KMS-11 (cell line): ENCODE measurements around the gene TNPO1.
A peak's percentile ranks its signal among the peaks of the same experiment; 100 is the strongest.
"Not testable (repeated sequence)": the region's sequence is repeated elsewhere in the genome, so short reads cannot be mapped to it uniquely, and the experiment has no call there.

Source experiments
- H2AFZ ChIP-seq: fragments of 200-600 bp; sonication (generic); 2 replicates; pipeline ENCODE4 v1.6.1; 2016; ENCODE audit warnings: antibody characterized with exemption, mixed run types, low read depth
- H3K27ac ChIP-seq: fragments of 200-600 bp; sonication (generic); 2 replicates; pipeline ENCODE4 v1.6.1; 2016; ENCODE audit warnings: mild to moderate bottlenecking, mixed run types
- H3K27me3 ChIP-seq: fragments of 200-600 bp; sonication (generic); 2 replicates; pipeline ENCODE4 v1.6.1; 2017; ENCODE audit warnings: mild to moderate bottlenecking, low read depth, mixed run types, moderate library complexity; ENCODE audit not compliant: insufficient read depth
- H3K36me3 ChIP-seq: fragments of 200-600 bp; sonication (generic); 2 replicates; pipeline ENCODE4 v1.6.1; 2017; ENCODE audit warnings: mild to moderate bottlenecking, mixed run types; ENCODE audit not compliant: insufficient read depth
- H3K4me1 ChIP-seq: fragments of 200-600 bp; sonication (generic); 2 replicates; pipeline ENCODE4 v1.6.1; 2016; ENCODE audit warnings: mild to moderate bottlenecking, low read depth, mixed run types; ENCODE audit not compliant: poor library complexity, severe bottlenecking
- H3K4me2 ChIP-seq: fragments of 200-600 bp; sonication (generic); 2 replicates; pipeline ENCODE4 v1.7.0; 2016; ENCODE audit warnings: mild to moderate bottlenecking, mixed run types
- H3K4me3 ChIP-seq: fragments of 200-600 bp; sonication (generic); IDR thresholded peaks from 2 replicates; pipeline ENCODE4 v1.6.1; 2017; ENCODE audit warnings: low read depth, low read length, mixed read lengths; ENCODE audit not compliant: insufficient read depth
- H3K79me2 ChIP-seq: fragments of 200-600 bp; sonication (generic); 2 replicates; pipeline ENCODE4 v1.6.1; 2016; ENCODE audit warnings: low read depth, mixed run types; ENCODE audit not compliant: insufficient read depth
- H3K9ac ChIP-seq: fragments of 200-600 bp; sonication (generic); 2 replicates; pipeline ENCODE4 v1.6.1; 2016; ENCODE audit warnings: mild to moderate bottlenecking, mixed run types
- H4K20me1 ChIP-seq: fragments of 200-600 bp; sonication (generic); 2 replicates; pipeline ENCODE4 v1.6.1; 2016; ENCODE audit warnings: mild to moderate bottlenecking, mixed run types; ENCODE audit not compliant: insufficient read depth
- TF ChIP-seq, protein P1 (sequence below): fragments of 200-600 bp; sonication (generic); conservative IDR thresholded peaks from 2 replicates; pipeline ENCODE4 v1.6.1; 2017; ENCODE audit warnings: low read depth, mild to moderate bottlenecking, antibody characterized with exemption, low read length, moderate library complexity, mixed read lengths

The TNPO1 gene

DNA sequence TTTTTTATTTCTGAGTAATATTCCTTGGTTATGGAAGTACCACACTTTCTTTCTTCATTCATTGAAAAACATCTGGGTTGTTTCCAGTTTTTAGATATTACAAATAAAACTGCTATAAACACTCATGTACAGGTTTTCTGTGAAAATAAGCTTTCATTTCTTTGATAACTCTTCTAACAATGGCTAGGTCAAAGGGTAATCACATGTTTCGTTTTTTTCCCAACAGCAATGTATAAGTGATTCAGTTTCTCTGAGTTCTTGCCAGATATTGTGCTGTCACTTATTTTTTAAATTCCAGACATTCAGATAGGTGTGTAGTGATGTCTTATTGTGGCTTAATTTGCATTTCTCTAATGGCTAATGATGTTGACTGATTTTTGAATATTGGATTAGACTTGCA is 16.7 kb upstream of the TNPO1 start:
- Histone ChIP-seq H3K79me2 (no peaks in the 10 kb centered on the region), H3K4me1 (no peaks in the 10 kb centered on the region), H3K27ac (no peak overlapping the region), H3K36me3 (no peaks in the 10 kb centered on the region), H3K4me3 (no peak overlapping the region), H3K9ac (no peak overlapping the region), H3K27me3 (no peaks in the 10 kb centered on the region), H3K4me2 (no peak overlapping the region), H4K20me1 (no peaks in the 10 kb centered on the region), H2AFZ (no peak overlapping the region)
- TF ChIP-seq, protein P1, sequence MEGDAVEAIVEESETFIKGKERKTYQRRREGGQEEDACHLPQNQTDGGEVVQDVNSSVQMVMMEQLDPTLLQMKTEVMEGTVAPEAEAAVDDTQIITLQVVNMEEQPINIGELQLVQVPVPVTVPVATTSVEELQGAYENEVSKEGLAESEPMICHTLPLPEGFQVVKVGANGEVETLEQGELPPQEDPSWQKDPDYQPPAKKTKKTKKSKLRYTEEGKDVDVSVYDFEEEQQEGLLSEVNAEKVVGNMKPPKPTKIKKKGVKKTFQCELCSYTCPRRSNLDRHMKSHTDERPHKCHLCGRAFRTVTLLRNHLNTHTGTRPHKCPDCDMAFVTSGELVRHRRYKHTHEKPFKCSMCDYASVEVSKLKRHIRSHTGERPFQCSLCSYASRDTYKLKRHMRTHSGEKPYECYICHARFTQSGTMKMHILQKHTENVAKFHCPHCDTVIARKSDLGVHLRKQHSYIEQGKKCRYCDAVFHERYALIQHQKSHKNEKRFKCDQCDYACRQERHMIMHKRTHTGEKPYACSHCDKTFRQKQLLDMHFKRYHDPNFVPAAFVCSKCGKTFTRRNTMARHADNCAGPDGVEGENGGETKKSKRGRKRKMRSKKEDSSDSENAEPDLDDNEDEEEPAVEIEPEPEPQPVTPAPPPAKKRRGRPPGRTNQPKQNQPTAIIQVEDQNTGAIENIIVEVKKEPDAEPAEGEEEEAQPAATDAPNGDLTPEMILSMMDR = no peak

DNA sequence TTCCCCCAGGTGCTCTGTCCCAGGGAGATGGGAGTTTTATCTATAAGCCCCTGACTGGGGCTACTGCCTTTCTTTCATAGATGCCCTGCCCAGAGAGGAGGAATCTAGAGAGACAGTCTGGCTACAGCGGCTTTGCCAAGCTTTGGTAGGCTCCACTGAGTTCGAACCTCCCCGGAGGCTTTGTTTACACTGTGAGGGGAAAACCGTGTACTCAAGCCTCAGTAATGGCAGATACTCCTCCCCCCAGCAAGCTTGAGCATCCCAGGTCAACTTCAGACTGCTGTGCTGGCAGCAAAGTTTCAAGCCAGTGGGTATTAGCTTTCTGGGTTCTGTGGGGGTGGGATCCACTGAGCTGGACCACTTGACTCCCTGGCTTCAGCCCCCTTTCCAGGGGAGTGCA is 7.8 kb upstream of the TNPO1 start:
- H3K4me3 ChIP-seq, H2AFZ ChIP-seq: not testable (repeated sequence)

DNA sequence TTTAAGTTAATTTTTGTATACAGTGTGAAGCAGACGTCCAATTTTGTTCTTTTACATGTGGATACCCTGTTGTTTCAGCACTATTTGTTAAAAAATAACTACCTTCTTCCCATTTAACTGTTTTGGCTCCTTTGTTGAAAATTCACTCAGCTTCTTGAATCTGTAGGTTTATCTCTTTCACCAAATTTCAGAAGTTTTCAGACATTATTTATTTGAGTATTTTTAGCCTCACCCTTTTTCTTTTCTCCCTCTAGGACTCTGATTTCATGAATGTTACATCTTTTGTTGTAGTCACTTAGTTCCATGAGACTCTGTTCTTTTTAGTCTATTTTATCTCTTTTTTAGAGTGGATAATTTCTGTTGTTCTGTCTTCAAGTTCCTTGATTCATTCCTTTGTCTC is 4.6 kb upstream of the TNPO1 start:
- Histone ChIP-seq H4K20me1 (no peaks in the 10 kb centered on the region), H3K4me3 (no peak overlapping the region), H3K36me3 (no peaks in the 10 kb centered on the region), H3K4me1 (peaks cover 49% of the 10 kb centered on the region), H3K27ac (no peak overlapping the region), H3K27me3 (no peaks in the 10 kb centered on the region), H3K79me2 (no peaks in the 10 kb centered on the region), H2AFZ (no peak overlapping the region), H3K9ac (no peak overlapping the region), H3K4me2 (no peak overlapping the region)
- TF ChIP-seq, protein P1 = no peak

More for the DNA sequence above, 7.8 kb upstream of the TNPO1 start:
- H3K4me2 ChIP-seq, H4K20me1 ChIP-seq, H3K27ac ChIP-seq, H3K79me2 ChIP-seq, H3K9ac ChIP-seq, H3K27me3 ChIP-seq, H3K36me3 ChIP-seq: not testable (repeated sequence)
- H3K4me1 ChIP-seq = peaks cover 30% of the 10 kb centered on the region

DNA sequence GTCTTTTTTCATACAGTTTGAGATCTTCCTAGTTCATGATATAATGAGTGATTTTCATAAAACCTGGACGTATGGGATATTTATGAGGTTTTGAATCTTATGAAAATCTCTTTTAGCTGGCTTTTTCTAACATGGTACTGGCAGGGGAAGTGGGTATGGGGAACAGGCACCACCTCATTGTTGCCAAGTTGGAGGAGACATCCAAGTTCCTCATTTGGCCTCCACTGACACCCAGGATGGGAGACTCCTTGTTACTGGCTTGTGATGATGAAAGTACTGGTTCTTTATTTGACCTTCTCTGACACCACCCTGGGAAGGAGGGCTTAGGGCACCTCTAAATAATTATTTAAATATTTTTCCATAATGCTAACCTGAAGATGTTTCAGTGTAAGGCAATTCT is 4.0 kb upstream of the TNPO1 start:
- TF ChIP-seq, protein P1 = no peak
- H3K36me3 ChIP-seq = no peaks in the 10 kb centered on the region
- peaks cover 4% of the 10 kb centered on the region for H3K79me2 ChIP-seq
- no peak overlapping the region for H3K4me3 ChIP-seq
- H3K9ac ChIP-seq = no peak overlapping the region
- no peaks in the 10 kb centered on the region for H4K20me1 ChIP-seq
- H3K27me3 ChIP-seq = no peaks in the 10 kb centered on the region
- H3K4me2 ChIP-seq = peak overlapping the region; percentile 18; the same call in 1 of the 2 replicates
- H3K27ac ChIP-seq = no peak overlapping the region
- peaks cover 49% of the 10 kb centered on the region for H3K4me1 ChIP-seq
- no peak overlapping the region for H2AFZ ChIP-seq

DNA sequence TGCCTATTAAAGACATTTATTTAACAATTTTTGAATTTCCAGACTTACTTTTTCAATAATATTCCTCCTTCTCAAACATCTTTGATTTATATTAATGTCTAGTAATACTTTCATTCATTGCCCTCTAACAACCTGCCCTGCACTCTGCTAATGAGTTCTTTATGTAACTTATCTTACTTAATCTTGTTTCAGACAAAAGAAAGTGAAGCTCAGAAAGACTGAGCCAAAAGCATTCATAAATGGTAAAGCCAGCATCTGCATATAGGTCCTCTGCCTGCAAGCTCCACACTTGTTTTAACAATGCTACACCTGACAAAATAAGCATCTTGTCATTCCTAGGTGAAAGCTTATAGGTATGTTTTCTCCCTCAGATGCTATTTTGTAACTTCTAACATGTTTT is 2.4 kb upstream of the TNPO1 start:
- no peak overlapping the region for H3K4me3 ChIP-seq
- peak overlapping the region; percentile 32; the same call in 1 of the 2 replicates for H3K27ac ChIP-seq
- no peaks in the 10 kb centered on the region for H3K36me3 ChIP-seq
- TF ChIP-seq, protein P1 = no peak
- H4K20me1 ChIP-seq = no peaks in the 10 kb centered on the region
- peaks cover 21% of the 10 kb centered on the region for H3K79me2 ChIP-seq
- no peaks in the 10 kb centered on the region for H3K27me3 ChIP-seq
- peaks cover 60% of the 10 kb centered on the region for H3K4me1 ChIP-seq
- no peak overlapping the region for H3K9ac ChIP-seq
- peak overlapping the region; percentile 88 for H3K4me2 ChIP-seq
- no peak overlapping the region for H2AFZ ChIP-seq
